IMR-90 (cell line): ENCODE results near the gene CHN2. TPM values are rescaled to one million over a fixed set of nuclear protein-coding genes. Genes with fewer than 3 reads are reported as not detected.

Source experiments
- ATAC-seq: fragments of 200-7000 bp; cut with Tn5 transposase; 2 replicates; pipeline ENCODE4 v1.9.1; 2020; ENCODE audit warnings: low read depth, mild to moderate bottlenecking, moderate library complexity
- BruUV-seq: library from RNA; stranded (reverse); fragments of 400-500 nt; replicated peaks from 2 replicates; lab custom pipeline; 2021; lab: Mats Ljungman, UMichigan
- CTCF ChIA-PET: fragments of 300-600 bp; formaldehyde crosslinking; extraction: SDS; loops from one replicate; lab custom pipeline; 2021; ENCODE audit warnings: antibody characterized with exemption; lab: Yijun Ruan, JAX
- POLR2A ChIA-PET: fragments of 300-600 bp; sonication (Branson Sonifier 250); formaldehyde crosslinking; loops from one replicate; lab custom pipeline; 2022; ENCODE audit warnings: antibody characterized with exemption; ENCODE audit not compliant: unreplicated experiment; lab: Charles Lee
- DNase-seq: peaks from one replicate; pipeline ENCODE4 v3.0.0; 2013
- H2AFZ ChIP-seq: replicated peaks from 2 replicates; pipeline ENCODE3; 2013; ENCODE audit warnings: low read length, mild to moderate bottlenecking; ENCODE audit not compliant: poor library complexity
- H2AK5ac ChIP-seq: 2 replicates; pipeline ENCODE4 v1.6.1; 2013; ENCODE audit warnings: low read depth, low read length, inconsistent platforms
- H2AK9ac ChIP-seq: replicated peaks from 2 replicates; pipeline ENCODE3; 2013; ENCODE audit warnings: mild to moderate bottlenecking, low read depth, low read length, moderate library complexity; ENCODE audit not compliant: poor library complexity
- H2BK120ac ChIP-seq: 2 replicates; pipeline ENCODE4 v1.6.1; 2013; ENCODE audit warnings: low read depth, low read length, inconsistent platforms
- H2BK15ac ChIP-seq: 3 replicates; pipeline ENCODE4 v1.6.1; 2013; ENCODE audit warnings: low read depth, low read length, inconsistent platforms
- H2BK20ac ChIP-seq: 2 replicates; pipeline ENCODE4 v1.6.1; 2013; ENCODE audit warnings: low read depth, mild to moderate bottlenecking, inconsistent platforms, low read length, moderate library complexity
- H2BK5ac ChIP-seq: 2 replicates; pipeline ENCODE4 v1.6.1; 2013; ENCODE audit warnings: mild to moderate bottlenecking, low read depth, low read length, inconsistent platforms; ENCODE audit not compliant: poor library complexity, severe bottlenecking
- H3K14ac ChIP-seq: replicated peaks from 2 replicates; pipeline ENCODE4 v1.6.1; 2013; ENCODE audit warnings: low read depth, low read length, inconsistent platforms
- H3K18ac ChIP-seq: 2 replicates; pipeline ENCODE4 v1.6.1; 2013; ENCODE audit warnings: low read depth, low read length, control low read depth
- H3K23ac ChIP-seq: 2 replicates; pipeline ENCODE4 v1.6.1; 2013; ENCODE audit warnings: low read depth, low read length, inconsistent platforms
- H3K27ac ChIP-seq: 2 replicates; pipeline ENCODE4 v1.5.1; 2013; ENCODE audit warnings: mild to moderate bottlenecking, control low read depth, low read length; ENCODE audit not compliant: insufficient read depth
- H3K27me3 ChIP-seq: 2 replicates; pipeline ENCODE4 v1.6.1; 2013; ENCODE audit warnings: low read length; ENCODE audit not compliant: control insufficient read depth, insufficient read depth
- H3K36me3 ChIP-seq: 2 replicates; pipeline ENCODE4 v1.6.1; 2013; ENCODE audit warnings: low read length, mixed read lengths; ENCODE audit not compliant: control insufficient read depth, insufficient read depth
- H3K4ac ChIP-seq: 2 replicates; pipeline ENCODE4 v1.6.1; 2013; ENCODE audit warnings: low read depth, low read length, inconsistent platforms
- H3K4me1 ChIP-seq: 2 replicates; pipeline ENCODE4 v1.6.1; 2013; ENCODE audit warnings: low read length, mixed read lengths; ENCODE audit not compliant: control insufficient read depth, insufficient read depth
- H3K4me2 ChIP-seq: 2 replicates; pipeline ENCODE4 v1.6.1; 2013; ENCODE audit warnings: low read depth, mild to moderate bottlenecking, control low read depth, low read length, moderate library complexity
- H3K4me3 ChIP-seq: 2 replicates; pipeline ENCODE4 v1.5.1; 2013; ENCODE audit warnings: low read depth, mild to moderate bottlenecking, control low read depth, low read length, moderate library complexity; ENCODE audit not compliant: insufficient read depth
- H3K56ac ChIP-seq: 2 replicates; pipeline ENCODE4 v1.6.1; 2013; ENCODE audit warnings: low read length, inconsistent platforms; ENCODE audit not compliant: insufficient read depth; ENCODE audit errors: extremely low read depth
- H3K79me1 ChIP-seq, 2 experiments: 2 replicates each; pipeline ENCODE4 v1.6.1; 2013; ENCODE audit warnings: low read length in 2 of 2, inconsistent platforms in 1 of 2, low read depth in 1 of 2
- H3K9ac ChIP-seq: 2 replicates; pipeline ENCODE4 v1.6.1; 2013; ENCODE audit warnings: low read depth, low read length, control low read depth
- H3K9me1 ChIP-seq: 2 replicates; pipeline ENCODE4 v1.6.1; 2013; ENCODE audit warnings: low read length, inconsistent platforms; ENCODE audit not compliant: insufficient read depth
- H3K9me3 ChIP-seq: 2 replicates; pipeline ENCODE4 v1.6.1; 2013; ENCODE audit warnings: low read length; ENCODE audit not compliant: control insufficient read depth, insufficient read depth
- H4K20me1 ChIP-seq: 2 replicates; pipeline ENCODE4 v1.6.1; 2013; ENCODE audit warnings: low read length, inconsistent platforms; ENCODE audit not compliant: insufficient read depth
- H4K5ac ChIP-seq: 2 replicates; pipeline ENCODE4 v1.6.1; 2013; ENCODE audit warnings: mild to moderate bottlenecking, low read depth, low read length, control low read depth
- H4K8ac ChIP-seq, 2 experiments: 2 replicates each; pipeline ENCODE4 v1.6.1; 2013; ENCODE audit warnings: low read depth in 2 of 2, low read length in 2 of 2, control low read depth in 1 of 2, inconsistent platforms in 1 of 2
- H4K91ac ChIP-seq: 2 replicates; pipeline ENCODE4 v1.6.1; 2013; ENCODE audit warnings: low read depth, low read length, inconsistent platforms; ENCODE audit not compliant: insufficient read depth
- BHLHE40 ChIP-seq: fragments of 150-350 bp; IDR thresholded peaks from 2 replicates; pipeline ENCODE4 v1.6.1; 2016; ENCODE audit warnings: mild to moderate bottlenecking, low read depth, low read length
- CEBPB ChIP-seq: IDR thresholded peaks from 2 replicates; pipeline ENCODE4 v1.6.1; 2012; ENCODE audit warnings: low read depth, low read length, improper control_type of control experiment
- CHD1 ChIP-seq: IDR thresholded peaks from 2 replicates; pipeline ENCODE4 v1.6.1; 2012; ENCODE audit warnings: low read depth, low read length, improper control_type of control experiment
- FOS ChIP-seq: fragments of 150-350 bp; IDR thresholded peaks from 2 replicates; pipeline ENCODE4 v1.6.1; 2016; ENCODE audit warnings: low read depth, low read length
- MAFK ChIP-seq: IDR thresholded peaks from 2 replicates; pipeline ENCODE4 v1.6.1; 2012; ENCODE audit warnings: low read depth, low read length, improper control_type of control experiment
- MAZ ChIP-seq: IDR thresholded peaks from 2 replicates; pipeline ENCODE4 v1.6.1; 2012; ENCODE audit warnings: low read depth, mild to moderate bottlenecking, low read length, improper control_type of control experiment, moderate library complexity, borderline replicate concordance
- MXI1 ChIP-seq: IDR thresholded peaks from 2 replicates; pipeline ENCODE4 v1.6.1; 2012; ENCODE audit warnings: low read depth, mild to moderate bottlenecking, low read length, moderate library complexity, borderline replicate concordance
- NFE2L2 ChIP-seq: fragments of 150-350 bp; IDR thresholded peaks from 2 replicates; pipeline ENCODE4 v1.6.1; 2016; ENCODE audit warnings: low read depth, mild to moderate bottlenecking, low read length
- POLR2A ChIP-seq: IDR thresholded peaks from 2 replicates; pipeline ENCODE4 v1.6.1; 2012; ENCODE audit warnings: mild to moderate bottlenecking, low read depth, low read length
- RAD21 ChIP-seq: IDR thresholded peaks from 2 replicates; pipeline ENCODE4 v1.6.1; 2012; ENCODE audit warnings: low read length, improper control_type of control experiment
- RFX5 ChIP-seq: IDR thresholded peaks from 2 replicates; pipeline ENCODE4 v1.8.0; 2012; ENCODE audit warnings: low read depth, mild to moderate bottlenecking, low read length, moderate library complexity
- SMC3 ChIP-seq: fragments of 150-350 bp; IDR thresholded peaks from 2 replicates; pipeline ENCODE4 v1.6.1; 2016; ENCODE audit warnings: low read depth, mild to moderate bottlenecking, antibody characterized with exemption, low read length, moderate library complexity
- USF2 ChIP-seq: fragments of 150-350 bp; IDR thresholded peaks from 2 replicates; pipeline ENCODE4 v1.6.1; 2017; ENCODE audit warnings: mild to moderate bottlenecking, antibody characterized with exemption, low read length, low read depth
- WGBS, 2 experiments: methylation state at CpG; one replicate each; pipeline versions ENCODE4 v1.1.5 to v1.1.7; 2013; ENCODE audit warnings: missing lambda C conversion rate in 2 of 2; ENCODE audit not compliant: insufficient read length in 1 of 2; ENCODE audit errors: extremely low coverage in 2 of 2; 5-methylcytosine and 5-hydroxymethylcytosine counted together
- dilution Hi-C: fragments of 300-500 bp; cut with HindIII; formaldehyde crosslinking; loops from one replicate; pipeline ENCODE4 v1.14.3; 2018; ENCODE audit warnings: low sequenced_read_pairs; ENCODE audit not compliant: unreplicated experiment
- in situ Hi-C: fragments of 300-500 bp; cut with MboI; formaldehyde crosslinking; loops from 3 replicates; pipeline ENCODE4 v1.14.3; 2019; ENCODE audit warnings: low sequenced_read_pairs, inconsistent platforms, mixed read lengths
- intact Hi-C: fragments of 100-400 bp; cut with micrococcal nuclease; formaldehyde crosslinking; loops from 2 replicates; pipeline ENCODE4 v1.10.0; 2022
- polyA plus RNA-seq, 3 experiments: library from polyadenylated mRNA; depleted of rRNA; stranded (reverse); fragments of >200 nt; gene quantifications; 2 replicates each; pipeline ENCODE4 v1.2.3, GENCODE V29; 2012; ENCODE audit warnings: low replicate concordance in 1 of 3
- total RNA-seq: library from RNA; depleted of rRNA; stranded (reverse); fragments of >200 nt; gene quantifications from 2 replicates; pipeline ENCODE4 v1.2.3, GENCODE V29; 2012
- TF ChIP-seq, protein P1 (sequence below): fragments of 150-350 bp; IDR thresholded peaks from 2 replicates; pipeline ENCODE4 v1.6.1; 2016; ENCODE audit warnings: low read depth, mild to moderate bottlenecking, low read length, moderate library complexity, borderline replicate concordance

Gene CHN2
- total and polyA plus RNA-seq, 2 of the 4 experiments (the other 2 are of a cell fraction): not detected

GRCh38 chr7:29484280-29484679, 289.7 kb downstream of the CHN2 start (continued):
- TF ChIP-seq, protein P1, sequence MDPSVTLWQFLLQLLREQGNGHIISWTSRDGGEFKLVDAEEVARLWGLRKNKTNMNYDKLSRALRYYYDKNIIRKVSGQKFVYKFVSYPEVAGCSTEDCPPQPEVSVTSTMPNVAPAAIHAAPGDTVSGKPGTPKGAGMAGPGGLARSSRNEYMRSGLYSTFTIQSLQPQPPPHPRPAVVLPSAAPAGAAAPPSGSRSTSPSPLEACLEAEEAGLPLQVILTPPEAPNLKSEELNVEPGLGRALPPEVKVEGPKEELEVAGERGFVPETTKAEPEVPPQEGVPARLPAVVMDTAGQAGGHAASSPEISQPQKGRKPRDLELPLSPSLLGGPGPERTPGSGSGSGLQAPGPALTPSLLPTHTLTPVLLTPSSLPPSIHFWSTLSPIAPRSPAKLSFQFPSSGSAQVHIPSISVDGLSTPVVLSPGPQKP: no peak
- TF ChIP-seq FOS (no peak), MXI1 (no peak), POLR2A (no peak)

GRCh38 chr7:29485339-29486190, 291.0 kb downstream of the CHN2 start:
- no peak overlapping the region for H3K4me3 ChIP-seq
- TF ChIP-seq MAFK: no peak
- no peak for TF ChIP-seq CEBPB
- no peak for TF ChIP-seq SMC3
- no peak for TF ChIP-seq POLR2A
- no peak for TF ChIP-seq RFX5
- TF ChIP-seq NFE2L2: no peak
- no peak for TF ChIP-seq RAD21
- TF ChIP-seq, protein P1: no peak
- TF ChIP-seq USF2: no peak
- no peak for TF ChIP-seq CHD1
- TF ChIP-seq MAZ: no peak
- TF ChIP-seq BHLHE40: no peak
- H3K27ac ChIP-seq: no peak overlapping the region
- H2BK120ac ChIP-seq: no peak overlapping the region
- no peaks in the 10 kb centered on the region for H3K9me1 ChIP-seq
- H4K8ac ChIP-seq: no peak overlapping the region
- BruUV-seq: no TSS peak
- POLR2A ChIA-PET: no interaction called here
- H2AK9ac ChIP-seq: no peak overlapping the region
- H4K20me1 ChIP-seq: no peaks in the 10 kb centered on the region
- H3K27me3 ChIP-seq: 0 out of 2 replicates have a peak, but pooled peaks cover 2% of the 10 kb centered on the region
- no peak overlapping the region for H4K5ac ChIP-seq
- DNase-seq: no peak
- no peak overlapping the region for H3K18ac ChIP-seq
- dilution Hi-C loops: no loop called here
- no peak overlapping the region for H3K9ac ChIP-seq
- H3K14ac ChIP-seq: no peak overlapping the region
- in situ Hi-C loops: no loop called here
- H4K91ac ChIP-seq: no peak overlapping the region
- no peak overlapping the region for H2AK5ac ChIP-seq
- H2BK5ac ChIP-seq: no peak overlapping the region
- no peak overlapping the region for H2BK15ac ChIP-seq
- no peaks in the 10 kb centered on the region for H3K79me1 ChIP-seq
- H3K56ac ChIP-seq: no peak overlapping the region
- H3K4me1 ChIP-seq: no peaks in the 10 kb centered on the region
- no peaks in the 10 kb centered on the region for H3K36me3 ChIP-seq
- no peak overlapping the region for H2AFZ ChIP-seq
- no peak overlapping the region for H3K4me2 ChIP-seq
- no peak overlapping the region for H3K4ac ChIP-seq
- WGBS, 2 experiments: 19% methylated on average over 3 of the region's 11 CpGs; no CpG with 5 or more reads in 1 of the 2 experiments
- H3K23ac ChIP-seq: no peak overlapping the region
- intact Hi-C loops: loop anchor here (10.0 kb wide), 1 partner anchor 1501 kb away; no protein-coding TSS in a partner anchor
- no peak overlapping the region for H2BK20ac ChIP-seq
- no peak for ATAC-seq
- H3K9me3 ChIP-seq: no peaks in the 10 kb centered on the region
- CTCF ChIA-PET: interaction anchor here (0.5 kb wide), 1 partner anchor 878 kb away, joined by 3 read pairs; no protein-coding TSS in a partner anchor
